NOMO-1 treated with dmso at 0.1 percent for 144 hours (cell line): Measurements from ENCODE around the gene MRPL40.

Experiments
- DNase-seq: peaks from one replicate; lab custom pipeline; 2025; ENCODE audit not compliant: unreplicated experiment; lab: John Stamatoyannopoulos, UW

Gene MRPL40

DNA sequence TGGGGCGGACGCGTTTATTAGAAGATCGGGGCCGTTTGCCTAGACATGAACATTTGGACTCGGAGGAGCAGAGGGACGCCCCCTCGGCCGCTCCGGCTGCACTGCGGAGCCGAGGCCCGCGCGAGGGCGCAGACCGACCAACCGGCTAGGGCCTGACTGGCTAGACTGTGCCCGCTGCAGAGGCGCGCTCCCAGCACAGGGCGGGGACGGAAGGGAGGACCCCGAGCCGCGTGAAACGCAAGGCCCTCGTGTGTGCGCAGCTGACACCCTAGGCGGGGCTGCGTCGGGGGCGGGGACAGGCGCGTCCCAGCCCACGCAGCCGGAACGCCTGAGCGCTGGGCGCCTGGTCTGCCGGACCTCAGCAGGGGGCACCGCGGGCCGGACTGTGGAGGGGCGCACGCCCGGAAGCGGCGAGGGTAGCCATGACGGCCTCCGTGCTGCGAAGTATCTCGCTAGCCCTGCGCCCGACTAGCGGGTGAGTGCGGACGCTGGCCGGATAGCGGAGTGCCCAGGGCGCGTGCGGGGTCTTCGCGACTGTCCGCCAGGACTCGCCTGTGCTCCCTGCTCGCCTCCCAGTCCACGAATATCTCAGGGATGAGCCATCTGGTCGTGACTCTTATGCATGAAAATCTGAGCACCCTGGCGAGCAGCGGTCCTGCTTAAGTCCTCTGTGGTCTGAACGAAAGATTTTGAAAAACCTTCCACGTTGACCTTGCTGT is at the start of gene MRPL40:
Gene MRPL40 (plus strand): TSS at position 413 of the 719 bp plus-strand sequence. CDS start 10 bp downstream, at position 423.
- DNase-seq = peak; percentile 93

DNA sequence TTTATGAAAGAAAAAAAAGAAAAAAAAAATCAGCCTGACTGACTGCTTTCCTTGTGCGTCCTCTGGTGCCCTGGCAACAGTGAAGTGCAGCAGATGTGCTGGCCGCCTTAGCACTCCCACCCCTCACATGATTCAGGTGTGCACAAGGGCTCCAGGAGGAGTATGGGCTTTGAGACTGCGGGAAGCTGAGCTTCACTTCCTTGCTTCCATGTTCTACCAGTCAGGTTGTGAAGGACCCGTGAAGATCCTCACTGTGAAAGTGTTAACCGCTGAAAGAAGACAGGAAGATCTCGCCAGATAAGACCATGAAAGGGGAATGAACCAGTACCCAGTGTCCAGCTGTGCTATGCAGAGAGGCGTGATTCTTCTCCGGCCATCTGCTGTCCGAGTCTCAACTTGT is 49.1 kb upstream of the MRPL40 start:
- DNase-seq = no peak

DNA sequence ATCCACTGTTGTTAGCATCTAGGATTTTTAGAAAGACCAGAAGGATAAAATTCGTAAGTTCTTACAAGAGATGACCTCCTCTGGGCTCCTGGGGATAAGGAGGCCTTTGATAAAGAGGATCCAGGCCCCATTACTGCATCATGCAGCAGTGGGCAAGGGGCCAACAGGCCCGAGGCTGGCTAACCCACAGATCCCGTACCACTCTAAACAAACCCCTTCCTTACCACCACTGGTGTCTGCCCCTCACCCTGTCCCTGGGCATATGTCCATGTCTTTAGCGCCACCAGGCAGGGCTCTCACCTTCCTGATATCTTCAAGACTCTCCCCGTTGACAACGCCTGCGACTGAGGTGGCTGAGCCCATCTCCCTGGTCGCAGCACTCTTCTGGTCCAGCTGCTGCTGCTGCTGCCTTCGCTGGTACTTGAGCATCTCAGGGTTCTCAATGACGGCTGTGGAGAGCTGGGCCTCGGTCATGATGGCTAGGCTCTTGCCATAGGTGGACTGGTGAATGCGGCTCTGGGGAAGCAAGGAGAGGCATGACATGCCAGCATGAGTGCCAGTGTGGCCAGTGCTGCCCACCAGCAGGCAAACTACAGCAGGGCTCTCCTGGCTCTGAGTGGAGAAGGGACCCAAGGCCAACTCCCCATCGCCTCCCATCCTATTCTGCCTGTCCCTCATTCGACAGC is 47.0 kb upstream of the MRPL40 start:
- no peak for DNase-seq

DNA sequence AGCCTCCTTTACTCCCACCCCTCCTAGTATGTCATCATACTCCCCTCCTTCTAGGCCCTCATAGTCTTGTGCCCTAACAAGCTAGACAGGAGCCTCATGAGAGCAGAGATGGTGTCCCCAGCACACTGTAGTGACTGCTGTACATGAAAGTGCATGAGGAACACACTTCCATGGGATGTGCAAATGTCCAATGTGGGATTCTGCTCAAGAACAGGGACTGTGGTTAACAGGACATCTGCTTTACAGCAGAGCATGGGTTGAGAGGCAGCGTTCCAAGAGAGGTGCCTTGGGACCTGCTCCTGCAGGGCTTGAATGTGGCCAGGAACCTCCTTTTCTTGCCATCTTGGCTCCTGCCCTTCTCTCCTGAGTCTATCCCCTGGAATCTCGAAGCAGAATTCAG is 46.1 kb upstream of the MRPL40 start:
- DNase-seq = no peak

DNA sequence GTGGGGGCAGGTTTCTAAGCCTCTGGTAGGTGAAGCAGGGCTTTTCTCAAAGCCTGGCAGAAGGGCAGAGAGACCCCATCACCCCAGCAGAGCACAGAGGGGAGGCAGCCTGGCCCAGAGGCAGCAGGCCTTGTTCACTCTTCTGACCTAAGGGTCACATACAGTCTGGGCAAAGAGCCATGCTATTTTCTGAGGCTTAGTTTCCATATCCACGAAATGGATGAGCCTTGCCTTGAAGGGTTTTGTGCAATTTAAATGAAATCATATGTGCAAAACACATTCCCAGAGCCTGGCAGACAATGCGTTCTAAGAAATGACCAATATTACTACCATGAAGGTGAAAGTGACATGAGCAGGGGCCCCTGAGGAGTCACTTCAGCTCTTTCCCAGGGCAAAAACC is 45.3 kb upstream of the MRPL40 start:
- no peak for DNase-seq

DNA sequence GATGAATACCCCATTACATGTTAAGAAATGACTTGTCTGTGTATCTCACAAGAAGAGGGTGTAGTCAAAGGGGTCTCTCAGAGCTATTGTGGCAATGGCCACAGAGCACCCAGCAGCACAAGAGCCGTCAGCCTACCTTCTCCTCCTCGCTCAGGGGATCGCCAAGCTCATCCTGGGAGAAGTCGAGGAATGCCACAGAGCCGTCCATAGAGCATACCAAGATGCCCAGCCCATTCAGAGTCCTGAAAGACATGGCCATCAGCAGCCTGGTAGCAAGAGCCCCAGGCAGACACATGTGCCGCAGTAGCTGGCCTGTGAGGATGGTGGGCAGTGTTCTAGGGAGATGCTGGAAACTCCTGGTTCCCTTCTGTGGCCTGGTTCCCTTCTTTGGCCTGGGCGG is 44.8 kb upstream of the MRPL40 start:
- DNase-seq = no peak

DNA sequence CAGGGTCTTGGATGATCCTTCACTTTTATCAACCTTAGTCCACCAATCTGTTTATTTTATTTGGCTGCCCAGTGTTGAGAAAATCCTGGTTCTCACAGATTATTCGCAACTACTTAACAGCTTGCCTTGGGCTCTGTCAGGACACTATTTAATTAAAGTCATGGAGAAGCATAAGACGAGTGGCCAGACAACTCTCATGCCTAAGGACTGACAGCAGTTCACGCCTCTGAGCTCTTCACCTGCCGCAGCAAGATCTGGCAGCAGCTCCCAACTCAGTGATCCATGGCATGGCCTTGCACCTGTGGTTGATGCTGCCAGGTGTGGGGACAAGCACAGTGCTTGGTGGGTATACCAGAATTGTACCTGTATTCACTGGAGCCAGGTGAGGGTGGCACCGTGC is 38.6 kb upstream of the MRPL40 start:
- no peak for DNase-seq

DNA sequence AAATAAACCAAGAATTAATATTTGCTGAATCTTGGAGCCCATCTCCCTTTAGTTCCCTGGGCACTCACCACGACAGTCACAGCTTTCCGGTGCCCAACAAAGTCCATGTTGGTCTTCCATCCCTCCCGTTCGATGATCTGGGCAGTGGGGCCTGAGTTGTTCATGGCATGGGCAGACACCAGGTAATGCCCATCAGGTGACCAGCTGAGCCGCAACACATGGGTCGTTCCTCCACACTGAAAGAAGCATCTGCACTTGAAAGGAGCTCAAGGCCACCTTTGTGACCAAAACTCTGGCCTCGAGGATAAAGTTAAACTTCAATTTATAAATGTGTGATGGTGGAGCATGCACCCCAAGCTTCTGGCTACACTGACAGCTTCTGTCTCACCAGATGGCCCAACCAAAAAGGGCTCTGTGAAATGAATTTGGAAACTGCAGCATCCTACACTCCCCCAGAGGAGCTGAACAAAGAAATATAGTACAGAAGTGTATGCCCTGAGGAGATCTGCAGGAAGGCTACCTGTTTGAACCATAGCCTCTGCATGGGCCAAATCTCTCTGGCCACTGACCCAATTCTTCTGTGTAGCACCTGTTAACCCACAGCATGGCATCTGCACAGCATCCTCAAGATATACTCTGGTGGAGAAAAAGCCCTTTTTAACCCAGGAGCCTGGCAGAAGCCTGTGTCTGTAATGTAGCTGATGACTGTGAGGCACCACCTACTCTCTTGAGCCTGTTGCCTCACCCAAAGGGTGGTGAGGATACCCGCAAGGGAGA is 37.9 kb upstream of the MRPL40 start:
- no peak for DNase-seq

DNA sequence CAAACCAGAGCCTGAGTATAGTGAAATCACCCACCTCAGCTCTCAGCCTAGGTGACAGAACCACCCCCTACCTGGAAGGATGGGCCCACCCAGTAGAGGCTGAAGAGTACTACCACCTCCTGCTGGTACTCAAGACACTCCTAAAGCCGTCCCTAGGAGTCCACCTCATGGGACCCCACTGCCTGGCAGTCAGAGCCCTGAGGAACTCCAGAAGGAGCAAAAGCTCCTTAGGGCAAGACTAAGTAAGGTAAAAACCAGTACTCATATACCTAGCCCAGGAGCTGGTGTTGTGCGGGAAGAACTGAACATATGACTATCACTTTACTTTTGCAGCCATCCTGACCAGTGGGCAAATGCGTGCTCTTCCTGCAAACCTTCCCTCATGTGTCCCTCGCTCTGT is 37.1 kb upstream of the MRPL40 start:
- no peak for DNase-seq

DNA sequence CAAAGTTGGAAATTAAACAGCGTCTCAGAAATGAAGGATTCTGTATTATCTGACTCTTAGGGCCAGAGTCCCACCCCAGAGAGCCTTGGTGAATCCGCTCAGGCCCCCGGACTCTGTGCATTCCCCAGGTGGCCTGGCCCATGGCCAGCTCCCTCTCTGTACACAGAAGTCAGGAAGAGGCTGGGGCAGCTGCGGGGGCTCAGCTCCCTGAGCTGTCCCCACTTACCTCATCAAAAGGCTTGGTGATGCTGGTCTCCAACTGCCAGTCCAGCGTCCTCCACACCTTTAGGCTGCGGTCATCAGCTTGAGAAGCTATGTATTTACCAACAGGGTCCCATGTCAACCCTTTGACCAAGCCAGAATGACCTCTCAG is 35.8 kb upstream of the MRPL40 start:
- DNase-seq = no peak

DNA sequence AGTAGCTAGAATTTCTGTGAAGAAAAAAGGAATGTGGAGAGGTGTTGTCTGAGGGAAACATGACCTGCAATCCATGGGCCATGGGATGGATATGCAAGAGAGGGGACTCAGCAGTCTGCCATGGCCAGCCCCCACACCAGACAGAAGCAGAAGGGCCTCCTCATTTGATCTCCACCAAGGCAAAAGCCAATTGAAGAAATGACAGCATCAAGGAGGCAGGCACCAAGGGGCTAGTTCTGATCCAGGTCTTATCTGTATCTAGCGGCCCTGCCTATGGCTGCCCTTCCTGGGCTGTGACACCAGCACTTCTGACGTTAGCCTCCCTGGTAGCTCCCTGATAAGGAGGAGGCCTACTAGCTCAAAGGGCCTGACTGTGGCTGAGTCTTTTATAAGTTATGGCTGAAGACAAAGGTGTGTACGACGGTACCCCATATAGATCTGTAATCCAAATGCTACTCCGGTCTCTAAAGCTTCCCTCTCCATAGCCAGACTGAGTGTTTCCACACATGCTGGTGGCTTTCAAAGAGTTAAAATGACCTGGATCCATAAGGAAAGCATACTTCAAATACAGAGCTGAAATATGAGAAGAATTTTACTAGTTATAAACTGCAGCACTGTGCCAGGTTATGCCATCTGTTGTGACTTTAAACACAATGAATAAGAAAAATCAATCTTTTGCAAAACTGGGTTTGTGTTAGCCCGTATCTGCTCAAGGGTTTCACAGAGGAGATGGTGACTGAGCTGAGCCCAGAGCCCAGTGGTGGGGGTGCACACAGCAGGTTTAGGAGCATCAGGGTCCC is 35.2 kb upstream of the MRPL40 start:
- no peak for DNase-seq

DNA sequence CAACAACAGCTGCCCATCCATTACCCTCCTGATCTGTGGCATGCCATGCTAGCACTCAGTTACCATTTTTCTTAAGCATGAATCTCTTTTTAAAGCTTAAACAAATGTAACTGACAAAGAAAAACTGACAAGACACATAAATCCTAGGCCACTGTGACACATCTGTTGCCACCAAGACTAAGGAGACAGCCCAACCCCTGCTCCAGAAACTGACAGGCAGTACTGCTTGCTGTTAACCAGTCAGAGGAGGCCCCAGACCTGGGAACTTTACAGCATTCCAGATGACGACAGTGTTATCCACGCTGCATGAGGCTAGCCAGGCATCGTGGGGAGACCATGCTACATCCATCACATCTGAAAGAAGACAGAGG is 34.6 kb upstream of the MRPL40 start:
- no peak for DNase-seq

DNA sequence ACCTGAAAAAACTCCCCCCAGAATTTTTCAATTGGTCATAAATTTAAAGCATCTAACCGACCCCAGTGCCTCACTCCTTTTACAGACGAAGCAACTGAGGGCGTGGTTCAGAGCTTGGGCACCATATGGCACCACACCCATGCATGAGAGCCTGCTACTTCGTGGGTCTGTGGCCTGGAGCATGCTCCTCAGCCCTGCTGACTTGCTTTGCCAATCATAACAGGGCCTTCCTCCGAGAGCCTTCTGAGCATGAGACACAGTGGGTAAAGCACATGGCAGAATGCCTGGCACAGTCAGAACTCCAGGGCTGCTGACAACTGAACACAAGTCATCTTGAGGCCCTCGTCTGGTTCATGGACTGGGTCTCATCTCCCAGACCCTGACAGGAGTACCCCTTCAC is 34.1 kb upstream of the MRPL40 start:
- no peak for DNase-seq

DNA sequence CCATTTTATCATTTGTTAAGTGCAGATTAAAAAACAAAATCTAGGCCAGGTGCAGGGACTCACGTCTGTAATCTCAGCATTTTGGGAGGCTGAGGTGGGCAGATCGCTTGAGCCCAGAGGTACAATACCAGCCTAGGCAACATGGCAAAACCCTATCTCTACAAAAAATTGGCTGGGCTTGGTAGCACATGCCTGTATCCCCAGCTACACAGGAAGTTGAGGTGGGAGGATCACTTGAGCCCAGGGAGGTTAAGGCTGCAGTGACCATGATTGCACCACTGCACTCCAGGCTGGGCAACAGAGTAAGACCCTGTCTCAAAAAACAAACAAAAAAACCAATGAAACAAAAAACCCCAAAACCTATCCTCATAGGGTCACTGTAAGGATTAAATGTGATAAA is 33.7 kb upstream of the MRPL40 start:
- DNase-seq = no peak

DNA sequence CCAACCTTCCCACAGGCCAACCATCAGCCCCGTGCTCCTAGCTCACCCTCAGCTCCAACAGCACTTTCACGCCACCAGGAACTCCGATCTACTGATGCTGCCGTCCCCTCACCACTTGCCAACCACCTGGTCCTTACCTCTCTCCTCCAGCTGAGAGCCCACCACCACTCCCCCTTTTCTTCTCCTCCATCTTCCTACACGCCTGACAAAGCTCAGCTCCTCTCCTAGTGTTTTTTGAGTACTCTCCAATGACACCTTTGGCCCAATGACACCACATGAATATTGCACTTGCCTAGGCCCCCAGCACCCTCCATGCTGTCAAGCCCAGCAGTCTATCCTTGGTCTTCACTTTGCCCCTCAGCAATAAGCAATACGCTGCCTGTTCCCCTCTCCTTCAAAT is 31.5 kb upstream of the MRPL40 start:
- DNase-seq = no peak

DNA sequence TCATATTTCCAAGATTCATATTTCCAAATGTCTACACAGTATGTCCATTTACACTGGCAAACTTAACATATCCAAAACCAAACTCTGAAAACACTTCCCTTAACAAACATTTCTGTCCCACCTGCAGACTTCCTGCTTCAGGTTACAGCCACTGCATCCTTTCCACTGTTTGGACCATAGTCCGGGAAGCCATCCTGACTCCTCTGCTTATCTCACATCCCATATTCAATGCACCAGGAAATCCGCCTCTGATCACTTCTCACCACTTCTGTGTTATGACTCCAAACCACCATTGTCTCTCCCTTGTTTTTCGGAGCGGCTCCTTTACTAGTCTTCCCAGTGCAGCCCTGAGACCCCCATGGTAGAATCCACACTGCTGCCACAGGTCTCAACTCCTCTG is 30.9 kb upstream of the MRPL40 start:
- no peak for DNase-seq

DNA sequence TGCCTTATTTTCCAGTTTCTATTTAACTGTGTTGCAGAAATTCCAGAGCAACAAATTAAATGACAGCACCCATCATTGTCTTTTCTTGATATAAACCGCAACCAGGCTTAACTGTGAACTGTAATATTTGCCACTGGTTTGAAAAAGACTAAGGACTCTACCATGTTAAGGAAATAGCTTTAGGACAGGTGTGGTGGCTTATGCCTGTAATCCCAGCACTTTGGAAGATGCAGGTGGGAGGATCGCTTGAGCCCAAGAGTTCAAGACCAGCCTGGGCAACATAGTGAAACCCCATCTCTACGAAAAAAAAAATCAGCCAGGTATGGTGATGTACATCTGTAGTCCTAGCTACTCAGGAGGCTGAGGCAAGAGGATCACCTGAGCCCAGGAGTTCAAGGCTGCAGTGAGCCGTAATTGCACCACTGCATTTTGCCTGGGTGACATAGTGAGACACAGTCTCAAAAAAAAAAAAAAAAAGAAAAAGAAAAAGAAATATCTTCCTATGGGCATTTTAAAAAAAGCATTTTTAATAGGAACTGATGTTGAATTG is 29.6 kb upstream of the MRPL40 start:
- DNase-seq = no peak

DNA sequence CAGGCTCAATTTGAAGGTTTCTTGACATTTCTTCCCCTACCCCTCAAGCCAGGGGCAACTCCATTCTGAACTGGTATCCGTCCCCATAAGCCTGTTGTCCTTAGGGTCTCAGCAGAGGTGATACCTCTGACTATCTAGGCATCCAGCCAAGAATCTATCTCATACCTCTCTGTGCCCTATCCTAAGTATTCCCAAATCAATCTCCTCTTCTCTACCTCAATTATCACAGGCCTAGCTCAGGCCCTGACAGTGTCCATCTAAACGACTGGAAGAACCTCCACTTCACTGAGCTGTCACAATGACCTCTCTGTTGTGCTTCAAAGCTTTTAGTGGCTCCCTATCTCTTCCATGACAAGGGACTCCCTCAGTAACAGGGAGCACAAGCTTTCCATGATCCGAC is 27.7 kb upstream of the MRPL40 start:
- DNase-seq = no peak

DNA sequence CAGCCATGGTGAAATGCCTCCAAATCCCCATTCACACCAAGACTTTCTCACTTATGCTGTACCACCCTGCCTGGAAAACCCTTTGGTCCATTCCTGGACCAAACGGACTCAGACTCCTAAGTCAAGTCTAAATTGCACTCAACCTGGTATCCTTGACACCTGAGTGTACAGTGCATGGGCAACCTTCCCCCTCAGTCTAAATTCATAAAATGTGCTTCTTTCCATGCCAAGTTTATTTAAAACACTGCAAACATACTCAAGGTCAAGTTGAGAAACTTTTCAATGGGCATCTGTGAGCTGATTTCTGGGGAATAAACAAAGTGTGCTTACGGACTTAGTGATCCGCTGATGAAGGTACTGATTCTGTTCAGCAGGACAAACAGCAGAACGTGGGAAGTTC is 27.2 kb upstream of the MRPL40 start:
- no peak for DNase-seq

DNA sequence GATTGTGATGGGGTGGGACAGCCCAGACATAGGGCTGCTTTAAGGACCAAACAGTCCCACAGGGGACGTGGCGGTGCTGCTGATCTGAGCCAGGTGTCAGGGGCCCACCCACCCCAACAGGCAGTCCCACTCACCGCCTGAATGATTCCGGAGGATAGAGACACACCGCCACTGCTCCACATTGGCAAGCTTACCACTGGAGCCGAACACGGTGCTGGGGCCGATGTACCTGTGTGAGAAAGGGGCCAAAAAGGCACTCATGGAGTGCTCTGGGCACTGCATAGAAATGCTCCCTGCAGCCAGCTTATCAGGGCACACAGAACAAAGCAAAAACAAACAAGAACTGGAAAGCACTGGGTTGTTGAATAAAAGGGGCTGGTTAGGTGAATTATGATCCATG is 26.7 kb upstream of the MRPL40 start:
- DNase-seq = no peak

DNA sequence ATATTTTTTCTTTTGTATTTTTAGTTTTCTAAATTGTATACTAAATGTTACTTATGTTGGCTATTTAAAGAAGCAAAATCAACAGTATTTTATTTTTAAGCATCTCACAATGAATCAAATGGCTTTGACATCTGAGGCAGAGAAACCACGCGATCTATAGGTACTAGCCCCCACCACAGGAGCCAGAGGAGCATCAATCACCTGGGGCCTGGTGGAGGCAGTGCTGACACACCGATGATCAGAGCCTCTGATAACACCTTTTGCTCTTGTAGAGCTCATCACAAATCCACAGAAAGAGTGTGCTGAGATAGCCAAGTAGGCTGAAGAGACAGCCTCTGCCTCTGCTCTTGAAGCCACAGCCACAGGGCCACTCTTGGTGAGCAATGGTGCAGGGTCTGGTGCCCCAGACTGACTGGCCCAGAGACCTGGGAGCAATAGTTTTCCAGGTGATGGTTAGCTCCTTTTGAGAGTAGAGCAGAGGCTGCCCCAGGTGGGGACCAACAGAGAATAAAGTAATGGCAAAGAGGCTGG is 26.0 kb upstream of the MRPL40 start:
- DNase-seq = no peak
